NCI-H2227 (cell line): Measurements from ENCODE around the gene SPRY1.

ENCODE experiments used
- DNase-seq: peaks from one replicate; lab custom pipeline; 2025; ENCODE audit not compliant: unreplicated experiment; lab: John Stamatoyannopoulos, UW

The SPRY1 gene

GRCh38 chr4:123408471-123409084 is 12.0 kb downstream of the SPRY1 start:
- no peak for DNase-seq

DNA sequence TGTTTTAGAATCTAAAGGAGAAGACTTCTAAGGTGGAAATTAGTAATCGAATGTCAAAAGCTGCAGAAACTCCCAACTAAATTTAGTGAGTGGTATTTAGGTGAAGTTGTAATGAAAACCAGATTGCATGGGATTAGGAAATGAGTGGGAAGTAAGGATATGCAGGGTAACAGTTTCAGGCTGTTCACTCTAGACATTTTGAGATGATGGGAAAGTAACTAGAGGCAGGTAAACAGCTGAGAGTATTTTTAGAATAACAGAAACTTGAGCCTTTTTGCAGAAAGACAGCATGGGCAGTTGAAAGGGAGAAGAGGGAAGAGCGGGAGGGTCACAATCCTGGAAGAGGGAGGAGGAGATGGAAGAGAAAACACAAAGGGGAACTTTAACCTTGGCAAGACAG is 12.7 kb downstream of the SPRY1 start:
- no peak for DNase-seq

GRCh38 chr4:123411514-123411913 is 14.9 kb downstream of the SPRY1 start:
- no peak for DNase-seq

- no peak for DNase-seq
Observed at GRCh38 chr4:123412091-123412505, 15.5 kb downstream of the SPRY1 start.

DNA sequence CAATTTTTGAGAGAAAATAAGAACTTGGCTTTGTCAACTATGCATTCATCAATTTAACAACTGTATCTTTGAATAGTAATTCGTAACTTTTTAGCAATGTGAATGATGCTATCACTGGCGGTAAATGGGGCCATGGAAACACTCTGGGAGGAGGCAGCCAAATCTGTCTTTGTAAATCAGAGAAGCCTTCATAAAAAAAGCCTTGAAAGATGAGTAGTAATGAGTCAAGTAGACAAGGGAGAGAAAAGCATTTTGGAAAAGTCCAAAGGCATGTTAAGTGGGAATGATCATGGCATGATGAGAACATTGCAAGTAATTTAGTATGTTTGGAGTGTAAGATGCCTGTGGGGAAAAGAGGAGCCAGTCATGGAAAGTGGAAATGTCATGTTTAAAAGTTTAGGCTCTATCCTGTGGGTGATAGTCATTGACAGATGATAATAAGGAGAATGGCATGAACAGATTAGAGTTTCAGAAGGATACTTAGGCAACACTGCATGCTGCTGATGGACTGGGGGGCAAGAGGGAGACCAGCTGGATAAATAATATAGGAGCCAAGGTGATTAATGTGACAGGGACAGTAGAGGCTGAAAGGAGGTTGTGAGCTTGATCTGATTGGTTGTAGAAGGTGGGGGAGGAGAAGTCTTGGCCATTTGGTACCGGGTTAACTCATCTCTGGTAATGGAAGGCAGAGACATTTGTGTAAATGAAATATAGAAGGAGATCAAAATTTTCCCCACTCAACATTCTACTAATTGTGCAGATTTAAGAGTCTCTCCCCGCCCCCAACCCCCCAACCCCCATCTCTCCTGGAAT is 16.3 kb downstream of the SPRY1 start:
- DNase-seq, result no peak

DNA sequence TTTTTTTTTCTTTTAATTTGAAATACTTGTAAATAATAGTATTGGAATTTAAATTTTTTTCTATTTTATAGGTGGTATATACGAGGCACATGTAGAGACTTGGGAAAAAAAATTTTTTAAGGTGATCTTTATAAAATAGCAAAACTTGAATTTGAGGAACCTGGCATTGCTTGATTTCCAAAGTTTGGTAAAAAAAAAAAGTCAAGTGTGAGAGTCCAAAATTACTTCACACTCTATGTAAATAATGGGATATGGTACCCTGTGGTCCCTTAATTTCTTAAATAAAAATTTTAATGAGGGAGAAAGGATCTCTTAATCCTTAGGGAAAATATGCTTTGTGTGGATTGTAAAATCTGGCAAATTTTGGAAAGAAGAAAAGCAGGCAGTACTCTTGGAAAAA is 19.0 kb downstream of the SPRY1 start:
- no peak for DNase-seq

- DNase-seq, result no peak
Observed at GRCh38 chr4:123415977-123416376, 19.4 kb downstream of the SPRY1 start.

GRCh38 chr4:123417813-123418212 is 21.2 kb downstream of the SPRY1 start:
- DNase-seq, result no peak

DNA sequence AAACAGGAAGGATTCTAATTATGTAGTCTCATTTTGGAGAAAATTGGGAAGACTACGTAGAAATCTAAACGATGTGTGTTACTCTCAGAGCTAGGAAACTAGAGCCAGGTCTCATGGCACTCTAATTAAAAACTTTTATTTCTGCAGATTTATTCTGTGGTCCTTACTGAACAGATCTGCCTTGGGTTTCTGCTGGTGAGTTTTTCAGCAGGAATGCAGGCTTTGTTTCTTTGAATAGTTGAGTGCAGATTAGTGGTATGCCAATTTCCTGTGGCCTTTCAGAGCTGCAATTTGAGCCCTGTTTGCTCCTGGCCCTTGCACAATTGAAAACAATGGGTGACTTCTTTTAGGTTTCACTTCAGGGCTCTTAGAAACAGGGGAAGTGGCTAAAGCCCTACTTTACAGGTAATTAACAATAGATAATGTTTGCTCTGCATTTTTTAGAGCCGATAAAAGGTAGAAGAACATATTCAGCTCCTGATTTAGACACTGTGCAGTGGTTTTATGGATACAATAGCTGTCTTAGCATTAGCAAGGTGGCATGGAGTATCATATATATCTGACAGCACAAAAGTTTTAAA is 21.8 kb downstream of the SPRY1 start:
- peak; percentile 16 for DNase-seq

DNA sequence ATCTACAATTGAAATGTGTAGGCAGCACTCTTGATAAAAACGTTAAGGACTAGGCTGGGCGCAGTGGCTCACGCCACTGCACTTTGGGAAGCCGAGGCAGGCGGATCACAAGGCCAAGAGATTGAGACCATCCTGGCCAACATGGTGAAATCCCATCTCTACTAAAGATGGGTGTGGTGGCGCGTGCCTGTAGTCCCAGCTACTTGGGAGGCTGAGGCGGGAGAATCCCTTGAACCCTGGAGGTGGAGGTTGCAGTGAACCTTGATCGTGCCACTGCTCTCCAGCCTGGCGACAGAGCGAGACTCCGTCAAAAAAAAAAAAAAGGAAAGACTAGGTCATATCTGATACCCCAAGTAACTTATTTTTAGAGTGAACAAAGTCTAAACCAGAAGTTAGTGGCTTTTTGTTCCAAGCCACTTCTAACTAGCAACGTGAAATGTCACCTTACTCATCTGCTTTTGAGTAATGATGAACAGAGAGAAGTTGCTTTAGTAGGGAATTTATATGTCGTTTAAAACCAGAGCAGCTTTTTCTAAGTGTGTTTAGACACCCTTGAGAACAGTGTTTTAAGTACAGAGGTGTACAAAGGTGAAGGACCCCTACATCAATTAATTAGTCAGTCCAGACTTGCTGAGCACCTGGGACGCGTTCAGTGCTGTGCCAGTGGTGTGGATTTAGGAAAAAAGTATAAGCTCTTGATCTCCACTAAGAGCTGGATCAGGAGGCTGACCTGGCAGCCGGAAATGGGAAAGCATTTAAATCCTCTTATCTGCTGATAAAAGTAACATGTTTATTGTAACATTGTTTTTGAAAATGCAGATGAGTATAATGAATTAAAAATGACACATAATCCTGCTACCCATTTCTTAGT is 23.5 kb downstream of the SPRY1 start:
- no peak for DNase-seq

GRCh38 chr4:123421227-123421936 is 24.8 kb downstream of the SPRY1 start:
- no peak for DNase-seq

DNA sequence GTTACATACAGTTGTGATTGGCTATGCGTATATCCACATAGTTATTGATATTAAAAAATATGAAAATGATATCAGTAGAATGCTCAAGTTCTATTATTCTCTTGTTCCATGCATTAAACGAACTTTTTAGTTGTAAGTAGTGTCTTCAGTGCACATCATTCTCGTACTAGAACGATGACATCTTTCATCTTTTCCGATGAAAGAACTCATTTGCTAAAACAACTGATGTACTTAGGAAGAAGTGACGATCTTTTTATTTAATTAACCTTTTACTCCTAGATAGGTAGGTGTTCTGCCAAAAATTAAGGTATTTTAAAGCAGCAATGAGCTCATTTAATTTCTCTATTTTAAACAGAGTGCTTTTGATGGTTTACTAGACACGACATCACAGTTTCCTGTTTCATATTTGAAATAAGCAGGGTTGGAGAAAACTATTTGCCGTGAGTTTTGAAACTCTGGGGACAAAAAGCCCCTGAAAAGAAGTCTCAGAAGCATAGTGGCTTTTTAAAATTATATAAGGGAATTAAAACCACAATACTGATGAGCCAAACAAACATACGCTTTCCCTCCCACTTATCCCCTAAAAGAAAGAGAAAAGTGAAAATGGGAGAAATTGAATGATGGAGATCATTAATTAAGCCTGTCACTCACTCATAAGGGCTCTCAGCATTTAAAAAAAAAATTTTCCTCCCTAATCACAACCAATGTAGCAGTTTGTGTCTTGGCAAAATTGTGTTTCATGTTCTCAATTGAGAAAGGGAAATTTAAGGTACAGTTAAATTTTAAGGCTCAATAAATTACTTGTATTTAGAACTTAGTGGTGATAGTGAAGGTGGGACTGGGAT is 25.6 kb downstream of the SPRY1 start:
- no peak for DNase-seq

DNA sequence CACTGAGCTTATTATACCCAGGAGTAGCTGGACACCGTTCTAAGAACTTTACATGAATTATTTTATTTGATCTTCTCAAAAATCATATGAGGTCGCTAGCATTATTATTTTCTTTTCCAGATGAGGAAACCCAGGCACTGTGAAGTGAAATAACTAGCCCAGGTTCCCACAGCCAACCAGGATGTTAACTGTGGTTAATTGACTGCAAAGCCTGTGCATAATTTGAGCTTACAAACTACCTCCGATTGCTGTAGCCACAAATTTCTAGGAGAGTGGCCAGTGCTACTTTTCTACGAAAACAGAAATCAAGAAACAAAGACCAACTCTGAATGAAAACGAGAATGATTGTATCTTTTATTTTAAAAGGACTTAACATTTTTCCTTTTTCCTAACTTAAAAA is 27.2 kb downstream of the SPRY1 start:
- no peak for DNase-seq

- DNase-seq, result no peak
Observed at GRCh38 chr4:123427951-123428350, 31.4 kb downstream of the SPRY1 start.

DNA sequence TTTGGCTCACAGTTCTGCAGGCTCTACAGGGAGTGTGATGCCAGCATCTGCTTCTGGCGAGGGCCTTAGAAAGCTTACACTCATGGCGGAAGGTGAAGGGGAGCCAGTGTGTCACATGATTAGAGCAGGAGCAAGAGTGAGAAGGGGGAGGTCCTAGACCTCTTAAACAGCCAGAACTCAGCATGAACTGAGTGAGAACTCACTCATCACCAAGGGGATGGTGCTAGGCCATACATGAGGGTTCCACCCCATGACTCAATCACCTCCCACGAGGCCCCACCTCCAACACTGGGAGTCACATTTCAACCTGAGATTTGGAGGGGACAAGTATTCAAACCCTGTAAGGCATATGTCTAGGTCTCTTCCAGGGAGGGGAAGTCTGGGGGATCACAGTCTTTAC is 33.4 kb downstream of the SPRY1 start:
- DNase-seq, result no peak

GRCh38 chr4:123430501-123430900 is 33.9 kb downstream of the SPRY1 start:
- DNase-seq, result no peak

- DNase-seq, result no peak
Observed at GRCh38 chr4:123433573-123433972, 37.0 kb downstream of the SPRY1 start.

DNA sequence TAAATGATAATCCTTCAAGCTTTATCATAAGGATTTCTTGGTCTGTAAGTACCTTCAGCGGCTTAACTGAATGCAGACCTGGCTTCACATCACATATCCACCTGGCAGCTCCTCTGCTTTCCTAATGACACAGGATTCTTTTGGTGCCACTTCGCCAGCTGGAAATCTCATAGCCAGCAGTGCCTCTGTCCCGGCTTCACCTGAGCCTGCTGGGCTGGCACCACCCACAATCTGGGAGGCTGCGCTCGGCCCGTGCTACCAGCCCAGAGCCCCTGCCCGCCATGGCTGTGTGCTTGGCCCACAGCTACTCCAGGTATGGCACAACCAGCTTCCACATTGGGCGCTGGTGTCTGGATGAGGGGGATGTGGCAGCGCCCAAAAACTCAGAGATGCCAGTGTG is 37.4 kb downstream of the SPRY1 start:
- DNase-seq, result no peak

DNA sequence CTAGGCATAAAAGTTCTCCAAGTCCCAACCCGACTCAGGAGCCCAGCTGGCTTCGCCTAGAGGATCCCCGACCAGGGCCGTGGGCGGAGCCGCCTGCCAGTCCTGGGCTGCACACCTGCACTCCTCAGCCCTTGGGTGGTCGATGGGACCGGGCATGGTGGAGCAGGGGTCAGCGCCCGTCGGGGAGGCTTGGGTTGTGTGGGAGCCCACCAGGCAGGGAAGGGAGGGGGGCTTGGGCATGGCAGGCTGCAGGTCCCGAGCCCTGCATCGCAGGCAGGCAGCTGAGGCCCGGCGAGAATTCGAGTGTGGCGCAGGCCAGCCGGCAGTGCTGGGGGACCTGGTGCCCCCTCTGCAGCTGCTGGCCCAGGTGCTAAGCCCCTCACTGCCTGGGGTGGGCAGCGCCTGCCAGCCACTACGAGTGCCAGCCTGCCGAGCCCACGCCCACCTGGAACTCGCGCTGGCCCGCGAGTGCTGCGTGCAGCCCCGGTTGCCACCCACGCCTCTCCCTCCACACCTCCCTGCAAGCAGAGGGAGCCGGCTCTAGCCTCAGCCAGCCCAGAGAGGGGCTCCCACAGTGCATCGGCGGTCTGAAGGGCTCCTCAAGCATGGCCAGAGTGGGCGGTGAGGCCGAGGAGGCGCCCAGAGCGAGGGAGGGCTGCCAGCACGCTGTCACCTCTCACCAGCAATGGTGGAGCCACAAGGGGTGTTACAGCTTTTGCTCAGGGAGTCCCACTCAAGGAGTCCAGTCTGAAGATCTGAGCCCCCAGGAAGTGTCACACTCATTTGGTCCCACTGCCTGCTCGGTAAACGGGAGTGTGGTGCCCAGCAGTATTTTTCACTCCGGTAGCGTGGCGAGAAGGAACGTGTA is 38.9 kb downstream of the SPRY1 start:
- DNase-seq, result no peak
